Heart left ventricle (tissue), 13 donors: ENCODE measurements around the gene FAM43A.

Source experiments
- POLR2A ChIP-seq, 2 donors: fragments of 450-650 bp; IDR thresholded peaks; one replicate each; pipeline ENCODE4 v1.6.1; 2017; ENCODE audit warnings: antibody characterized with exemption in 2 of 2, mild to moderate bottlenecking in 2 of 2, moderate library complexity in 2 of 2
- TF ChIP-seq, protein P1 (sequence below), 12 donors: fragments of 200-600 bp; sonication (generic) in 4 of 12; IDR thresholded peaks; one replicate each; pipeline versions ENCODE4 v1.5.0 to v1.8.0; 2018 to 2022; ENCODE audit warnings: antibody characterized with exemption in 12 of 12, mild to moderate bottlenecking in 5 of 12
- donor health status: ischemic (EF 13 %, LVEDD 7.1; RV severe dilation, severe dysfunction).
- donor health status: DM: no; HTN: yes; CAD: no.
- donor health status: DM: no; HTN: no; CAD: no.
- donor health status: ischemic (EF 25% LVEDD 6.9; RV normal size, moderate dysfunction).
- donor health status: ischemic (EF 25% LVEDD 5.7; RV mildly dilated, moderate dysfunction).
- donor health status: ischemic (EF 35%, LVEDD 5.7; RV mildly dilated, moderate dysfunction).
- donor health status: nonischemic (EF 11% LVEDD 7.7; RV severe dilation, severe dysfunction).
- donor health status: DM: yes; HTN: yes; CAD: no.
- donor health status: PGD.
- donor health status: ischemic (EF 29% LVEDD 5.4; RV normal size, mild dysfunction).
- donor health status: nonischemic (EF 23%, LVEDD 6.1; RV moderate dilation, normal function).

- TF ChIP-seq, protein P1, sequence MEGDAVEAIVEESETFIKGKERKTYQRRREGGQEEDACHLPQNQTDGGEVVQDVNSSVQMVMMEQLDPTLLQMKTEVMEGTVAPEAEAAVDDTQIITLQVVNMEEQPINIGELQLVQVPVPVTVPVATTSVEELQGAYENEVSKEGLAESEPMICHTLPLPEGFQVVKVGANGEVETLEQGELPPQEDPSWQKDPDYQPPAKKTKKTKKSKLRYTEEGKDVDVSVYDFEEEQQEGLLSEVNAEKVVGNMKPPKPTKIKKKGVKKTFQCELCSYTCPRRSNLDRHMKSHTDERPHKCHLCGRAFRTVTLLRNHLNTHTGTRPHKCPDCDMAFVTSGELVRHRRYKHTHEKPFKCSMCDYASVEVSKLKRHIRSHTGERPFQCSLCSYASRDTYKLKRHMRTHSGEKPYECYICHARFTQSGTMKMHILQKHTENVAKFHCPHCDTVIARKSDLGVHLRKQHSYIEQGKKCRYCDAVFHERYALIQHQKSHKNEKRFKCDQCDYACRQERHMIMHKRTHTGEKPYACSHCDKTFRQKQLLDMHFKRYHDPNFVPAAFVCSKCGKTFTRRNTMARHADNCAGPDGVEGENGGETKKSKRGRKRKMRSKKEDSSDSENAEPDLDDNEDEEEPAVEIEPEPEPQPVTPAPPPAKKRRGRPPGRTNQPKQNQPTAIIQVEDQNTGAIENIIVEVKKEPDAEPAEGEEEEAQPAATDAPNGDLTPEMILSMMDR (IDR thresholded peaks at IDR 0.05), result peak in 1 of 12 donors; percentile 5
- peak in 1 of 2 donors; percentile 39 for TF ChIP-seq POLR2A (IDR thresholded peaks at IDR 0.05)
These were observed 13.5 kb upstream of the FAM43A start, which contains the start of gene LSG1 for GRCh38 chr3:194671900-194672808.
